IPS-NIHi7 (cell line): ENCODE measurements around the gene CAP2.
"Not testable (repeated sequence)": the region's sequence is repeated elsewhere in the genome, so short reads cannot be mapped to it uniquely, and the experiment has no call there.

Experiments used
- DNase-seq: peaks from one replicate; pipeline ENCODE4 v3.0.0; 2012; ENCODE audit warnings: mixed read lengths; ENCODE audit errors: extremely low spot score

CAP2 gene

GRCh38 chr6:17439243-17439993 lies 46.0 kb downstream of the CAP2 start:
- DNase-seq = no peak

DNA sequence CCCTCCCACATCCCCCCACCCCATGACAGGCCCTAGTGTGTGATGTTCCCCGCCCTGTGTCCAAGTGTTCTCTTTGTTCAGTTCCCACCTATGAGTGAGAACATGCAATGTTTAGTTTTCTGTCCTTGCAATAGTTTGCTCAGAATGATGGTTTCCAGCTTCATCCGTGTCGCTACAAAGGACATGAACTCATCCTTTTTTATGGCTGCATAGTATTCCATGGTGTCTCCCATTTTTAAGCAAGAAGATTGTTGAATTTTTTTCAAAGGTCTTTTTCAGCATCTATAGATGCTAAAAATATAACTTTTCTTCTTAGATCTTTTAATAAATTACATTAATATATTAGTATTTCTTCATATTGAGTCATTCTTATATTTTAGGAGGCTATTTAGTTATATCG lies 47.4 kb downstream of the CAP2 start:
- DNase-seq = not testable (repeated sequence)

DNA sequence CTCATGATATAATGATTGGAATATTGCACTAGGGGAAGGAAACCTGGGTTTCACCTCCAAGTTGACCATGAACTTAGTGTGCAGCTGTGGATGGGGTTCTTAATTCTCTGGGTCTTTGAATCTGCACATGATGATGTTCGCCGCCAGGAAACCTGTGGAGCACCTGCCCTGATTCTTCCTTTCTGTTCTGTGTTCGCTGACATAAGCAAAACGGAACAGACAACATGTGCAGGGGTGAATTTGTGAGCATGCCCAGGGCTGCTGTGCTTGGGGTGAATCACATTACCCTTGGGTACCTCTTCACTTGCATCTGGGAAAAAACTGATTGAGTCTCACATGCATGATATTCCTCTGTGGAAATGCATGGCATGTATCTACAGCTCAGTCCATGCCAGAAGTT lies 48.8 kb downstream of the CAP2 start:
- no peak for DNase-seq

- no peak for DNase-seq
Measured at GRCh38 chr6:17446713-17447112, 53.3 kb downstream of the CAP2 start.

GRCh38 chr6:17448165-17448564 lies 54.8 kb downstream of the CAP2 start:
- DNase-seq = no peak

DNA sequence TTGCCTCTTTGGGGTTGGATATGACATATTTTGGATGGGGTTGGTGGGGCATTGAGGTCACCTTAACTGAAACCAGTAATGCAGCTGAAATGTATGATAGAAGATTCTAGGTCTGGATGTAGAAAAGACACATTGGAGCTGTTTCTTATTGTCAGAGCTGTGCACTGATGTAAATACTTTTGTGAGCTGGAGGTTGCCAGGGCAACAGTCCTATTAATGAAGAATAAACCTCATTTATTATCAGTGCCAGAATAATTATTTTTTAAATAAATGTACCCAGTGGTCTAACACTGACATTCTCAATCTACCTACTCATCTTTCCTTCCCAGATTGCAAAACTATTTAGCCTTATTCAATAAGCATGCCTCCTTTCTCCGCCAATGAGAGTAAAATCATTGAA lies 57.0 kb downstream of the CAP2 start:
- no peak for DNase-seq

DNA sequence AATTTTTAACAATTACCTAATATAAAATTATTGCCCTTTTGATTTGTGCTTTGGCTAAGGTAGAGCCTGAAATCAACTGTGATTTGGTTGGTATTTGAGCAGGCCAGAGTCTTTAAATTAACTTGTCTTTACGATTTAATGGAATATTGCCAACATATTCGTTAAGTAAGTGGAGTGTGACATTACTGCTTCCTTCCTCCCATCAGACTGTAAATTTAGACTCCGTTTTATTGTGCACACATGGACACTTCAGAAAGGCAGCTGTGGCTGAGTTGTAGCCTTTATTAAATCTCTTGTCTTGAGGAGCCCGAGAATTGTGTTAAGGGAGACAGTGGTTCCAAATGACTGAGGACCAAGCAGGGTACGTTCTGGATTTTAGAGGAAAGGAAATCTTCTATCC lies 57.4 kb downstream of the CAP2 start:
- no peak for DNase-seq

DNA sequence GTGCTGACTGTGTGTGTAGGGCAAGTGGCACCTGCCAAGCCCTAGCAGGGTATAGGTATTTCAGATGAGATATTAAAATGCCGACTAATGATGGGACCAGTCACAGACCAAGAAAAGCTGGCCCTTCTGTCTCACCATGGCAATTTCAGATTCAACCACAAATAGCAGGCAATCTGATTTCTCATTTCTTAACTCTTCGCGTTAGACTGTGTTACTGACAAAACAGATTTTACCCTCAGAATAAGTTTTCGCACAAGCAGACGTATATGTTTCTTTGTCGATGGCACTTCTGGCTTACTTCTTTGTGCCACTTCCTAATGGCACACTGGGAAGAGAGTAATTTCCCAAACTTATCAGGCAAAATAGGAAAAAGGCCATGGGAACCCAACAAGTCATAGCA lies 58.7 kb downstream of the CAP2 start:
- no peak for DNase-seq

DNA sequence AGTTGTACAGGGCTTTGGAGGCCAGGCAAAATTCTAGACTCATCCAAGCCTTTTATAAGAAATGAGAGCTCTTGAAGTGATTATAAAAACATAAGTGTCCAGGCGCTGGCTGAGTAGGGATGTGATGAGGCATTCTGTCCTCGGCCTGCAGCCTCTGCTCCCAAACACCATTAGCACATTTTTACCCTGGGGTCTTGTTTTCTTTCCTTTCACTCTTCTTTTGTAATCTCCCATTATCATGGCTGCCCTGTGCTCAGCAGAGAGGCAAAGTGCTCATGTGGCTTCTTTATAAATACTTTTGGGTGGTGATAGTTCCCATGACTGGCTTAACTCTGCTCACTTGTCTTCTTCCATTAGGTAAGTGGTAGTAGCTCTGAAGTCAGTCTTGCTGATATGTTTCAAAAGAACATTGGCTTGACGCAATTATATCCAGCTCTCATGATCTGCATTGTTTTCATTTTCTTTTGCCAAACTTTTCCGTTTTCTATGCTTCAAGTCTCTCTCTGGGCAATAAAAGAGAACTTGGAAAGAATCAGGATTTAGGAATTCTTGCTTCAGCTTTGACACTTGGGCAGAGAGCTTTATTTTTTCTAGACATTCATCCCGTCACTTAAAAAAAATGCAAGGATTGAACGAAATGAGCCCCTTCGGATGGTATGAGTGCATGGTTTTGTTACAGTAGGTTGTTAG lies 61.1 kb downstream of the CAP2 start:
- DNase-seq = no peak

GRCh38 chr6:17455919-17456318 lies 62.5 kb downstream of the CAP2 start:
- DNase-seq = no peak

DNA sequence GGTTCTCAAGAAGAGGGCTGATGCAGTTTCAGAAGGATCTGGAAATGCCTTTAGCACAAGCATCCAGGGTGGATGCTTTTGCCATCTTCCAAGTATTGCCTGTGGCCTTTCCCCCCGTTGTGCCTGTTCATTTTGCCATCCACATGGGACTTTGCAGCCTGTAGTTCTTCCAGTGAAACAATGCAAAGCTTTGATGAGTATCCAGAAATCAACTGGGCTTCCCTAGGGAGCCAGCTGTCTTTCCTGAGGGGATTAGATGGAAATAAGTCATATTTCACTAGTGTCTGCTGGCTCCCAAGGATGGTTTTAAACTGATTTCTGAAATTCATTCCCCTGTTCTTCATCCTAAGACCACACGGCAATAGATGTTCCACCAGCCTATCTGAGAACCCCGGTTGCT lies 63.3 kb downstream of the CAP2 start:
- no peak for DNase-seq

DNA sequence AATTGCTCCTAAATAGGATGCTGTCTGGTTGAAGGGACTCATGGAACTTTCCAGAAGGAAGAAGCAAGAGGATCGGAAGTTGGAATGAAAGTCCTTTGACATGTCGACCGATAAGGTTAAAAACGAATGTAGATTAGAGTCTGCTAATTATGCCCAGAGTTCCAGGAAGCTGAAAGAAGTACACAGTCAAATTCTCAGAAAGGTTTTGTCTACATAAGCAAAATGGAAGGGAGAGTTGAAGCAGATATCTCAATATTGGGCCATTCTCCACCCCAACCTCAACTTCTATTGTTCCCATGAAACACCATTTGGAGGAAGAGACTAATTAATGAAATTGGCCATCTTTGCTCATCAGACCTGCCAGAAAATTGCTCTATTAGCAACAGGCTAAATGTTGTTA lies 64.0 kb downstream of the CAP2 start:
- DNase-seq = no peak

DNA sequence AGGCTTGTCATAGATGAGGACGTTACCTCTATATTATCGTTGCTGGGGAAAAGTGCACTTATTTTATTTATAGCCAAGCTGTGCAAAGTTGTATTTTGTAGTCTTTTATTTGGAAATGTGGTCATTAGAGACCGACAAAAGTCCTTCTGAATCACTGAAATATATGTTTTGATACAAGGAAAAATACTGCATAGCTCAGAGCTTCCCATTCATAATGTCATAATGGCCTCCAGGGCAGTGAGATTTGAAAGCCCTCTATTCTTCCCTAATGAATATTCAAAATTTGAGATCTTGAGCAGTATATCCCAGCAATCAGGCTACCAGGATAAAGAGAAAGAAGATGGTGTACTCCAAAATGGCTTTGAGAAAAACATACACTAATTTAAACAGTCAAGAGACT lies 64.6 kb downstream of the CAP2 start:
- no peak for DNase-seq

DNA sequence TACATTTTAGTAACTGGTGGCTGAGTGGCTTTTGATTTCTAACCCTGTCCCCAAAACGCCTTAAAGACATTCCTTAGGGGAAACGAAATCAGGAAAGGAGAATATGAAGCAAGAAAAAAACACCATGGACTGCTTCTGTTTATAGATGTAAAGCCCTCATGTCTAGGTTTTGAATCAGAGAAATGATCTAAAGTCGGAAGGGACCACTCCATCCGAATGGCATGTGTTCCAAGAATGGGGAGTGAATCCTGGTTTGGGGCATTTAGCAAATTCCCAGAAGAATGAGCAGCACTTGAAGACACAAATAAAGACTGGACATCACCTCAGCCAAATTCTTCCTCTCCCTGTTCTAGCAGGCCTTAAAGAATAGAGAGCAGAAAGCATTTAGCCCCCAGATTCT lies 65.6 kb downstream of the CAP2 start:
- DNase-seq = no peak

DNA sequence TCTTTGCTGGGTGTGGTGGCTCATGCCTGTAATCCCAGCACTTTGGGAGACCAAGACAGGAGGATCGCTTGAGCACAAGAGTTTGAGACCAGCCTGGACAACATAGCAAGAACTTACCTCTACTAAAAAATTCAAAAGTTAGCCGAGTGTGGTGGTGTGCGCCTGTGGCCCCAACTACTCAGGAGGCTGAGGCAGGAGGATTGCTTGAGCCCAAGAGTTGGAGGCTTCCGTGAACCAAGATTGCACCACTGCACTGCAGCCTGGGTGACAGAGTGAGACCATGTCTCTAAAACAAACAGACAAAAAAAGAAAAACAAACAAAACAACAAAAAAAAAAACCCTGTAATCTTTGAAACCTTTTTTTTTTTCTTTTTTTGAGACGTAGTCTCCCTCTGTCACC lies 67.5 kb downstream of the CAP2 start:
- DNase-seq = no peak

- no peak for DNase-seq
Measured at GRCh38 chr6:17466147-17466546, 72.8 kb downstream of the CAP2 start.

GRCh38 chr6:17466707-17467106 lies 73.3 kb downstream of the CAP2 start:
- DNase-seq = no peak

GRCh38 chr6:17469006-17469832 lies 75.8 kb downstream of the CAP2 start:
- no peak for DNase-seq

DNA sequence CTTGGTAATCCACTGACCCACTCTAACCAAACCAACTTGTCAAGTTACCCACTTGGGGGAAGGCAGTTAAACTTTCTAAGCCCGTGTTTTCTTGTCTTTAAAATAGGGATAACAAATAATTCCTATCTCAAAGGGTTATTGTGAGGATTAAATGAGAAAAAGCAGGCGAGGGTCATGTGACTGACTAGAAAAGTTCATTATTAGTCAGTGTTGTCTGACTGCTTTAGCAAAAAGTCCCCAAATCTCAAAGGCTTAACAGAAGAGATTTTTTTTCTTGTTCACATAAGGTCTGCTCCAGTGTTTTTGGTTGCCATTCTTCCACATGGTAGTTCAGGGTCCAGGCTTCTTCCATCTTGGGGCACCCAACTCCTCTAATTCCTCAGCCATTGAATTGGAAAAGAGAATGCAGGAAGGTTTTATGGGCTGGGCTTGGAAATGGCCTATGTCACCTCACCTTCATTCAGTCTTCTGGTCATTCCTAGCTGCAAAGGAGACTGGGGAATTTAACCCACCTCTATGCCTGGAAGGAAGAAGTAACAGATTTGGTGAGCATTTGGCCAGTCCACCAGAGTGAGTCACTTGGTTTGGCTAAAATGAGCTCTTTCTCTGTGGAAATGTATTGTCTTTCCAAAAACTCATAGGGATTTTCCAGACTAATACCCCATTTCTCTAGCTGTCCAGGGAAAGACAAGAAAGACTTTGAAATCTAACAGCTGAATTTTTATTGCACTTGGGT lies 77.0 kb downstream of the CAP2 start:
- DNase-seq = no peak

DNA sequence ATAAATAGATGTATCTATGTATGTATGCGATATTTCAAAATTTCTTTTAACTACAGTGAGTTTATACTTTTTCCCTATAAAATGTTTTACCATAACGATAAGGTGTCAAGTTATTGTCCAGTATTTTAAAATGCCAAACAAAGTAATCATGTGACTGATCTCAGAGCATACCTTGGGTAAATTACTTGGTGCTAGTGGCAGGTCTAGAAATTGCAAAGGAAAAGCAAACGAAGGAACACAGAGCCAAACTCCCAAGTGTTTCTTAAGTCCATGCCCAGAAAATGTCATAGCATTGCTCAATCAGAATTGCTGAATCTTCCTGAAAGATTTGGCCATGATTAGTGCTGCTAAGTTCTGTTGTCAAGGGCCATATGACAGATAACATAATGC lies 77.5 kb downstream of the CAP2 start:
- no peak for DNase-seq

- no peak for DNase-seq
Measured at GRCh38 chr6:17472653-17473183, 79.3 kb downstream of the CAP2 start.

GRCh38 chr6:17473554-17473953 lies 80.2 kb downstream of the CAP2 start:
- DNase-seq = no peak
